Neural crest cell (in vitro differentiated cells): Measurements from ENCODE around the gene CNKSR2. TPM values are rescaled to one million over a fixed set of nuclear protein-coding genes. Genes with fewer than 3 reads are reported as not detected.

Experiments
- DNase-seq: peaks from one replicate; pipeline ENCODE4 v3.0.0; 2021; ENCODE audit warnings: low read depth, mixed read lengths, low spot score
- H3K27ac Mint-ChIP-seq: one replicate; pipeline ENCODE4 v1.8.0; 2021; ENCODE audit warnings: mild to moderate bottlenecking, mixed read lengths; ENCODE audit not compliant: unreplicated experiment
- H3K27me3 Mint-ChIP-seq: 2 replicates; pipeline ENCODE4 v1.8.0; 2021; ENCODE audit warnings: low read depth, mild to moderate bottlenecking, mixed read lengths
- H3K36me3 Mint-ChIP-seq: 2 replicates; pipeline ENCODE4 v1.8.0; 2021; ENCODE audit warnings: low read depth, mild to moderate bottlenecking, mixed read lengths
- H3K4me1 Mint-ChIP-seq: 2 replicates; pipeline ENCODE4 v1.8.0; 2021; ENCODE audit warnings: mixed read lengths
- H3K4me3 Mint-ChIP-seq: one replicate; pipeline ENCODE4 v1.8.0; 2021; ENCODE audit warnings: mild to moderate bottlenecking, mixed read lengths
- H3K9me3 Mint-ChIP-seq: 2 replicates; pipeline ENCODE4 v1.8.0; 2021; ENCODE audit warnings: mixed read lengths
- total RNA-seq: library from RNA; stranded (reverse); gene quantifications from 2 replicates; pipeline ENCODE4 v1.2.1, GENCODE V29; 2021
- TF ChIP-seq, protein P1 (sequence below): fragments of 200-600 bp; sonication (generic); conservative IDR thresholded peaks from 2 replicates; pipeline ENCODE4 v1.5.0; 2021; ENCODE audit warnings: antibody characterized with exemption, mild to moderate bottlenecking

The CNKSR2 gene
- total RNA-seq, 1 donor from 2014 or later, result 22.4 TPM

DNA sequence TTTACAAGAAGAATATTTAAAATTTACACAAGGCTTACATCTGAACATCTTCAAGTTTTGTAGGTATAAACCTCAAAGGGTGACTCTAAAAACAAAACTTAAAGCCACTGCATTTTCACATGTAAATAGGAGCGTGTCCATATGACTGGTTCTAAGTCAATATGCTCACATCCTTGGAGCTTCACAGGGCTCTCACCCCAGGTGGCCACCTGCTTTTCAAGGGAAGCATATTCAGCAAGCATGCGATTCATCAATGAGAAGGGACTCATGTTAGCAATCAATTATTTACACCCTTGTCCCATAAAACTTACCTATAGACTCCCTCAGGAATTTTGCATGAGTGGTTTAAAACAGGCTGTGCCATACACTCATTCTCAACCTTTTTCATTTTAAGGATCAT lies 301.7 kb downstream of the CNKSR2 start:
- Mint-ChIP-seq H3K4me3 (no peak overlapping the region), H3K27me3 (no peaks in the 10 kb centered on the region), H3K9me3 (peaks cover 2% of the 10 kb centered on the region), H3K4me1 (no peaks in the 10 kb centered on the region), H3K36me3 (no peaks in the 10 kb centered on the region), H3K27ac (no peak overlapping the region)
- TF ChIP-seq, protein P1, sequence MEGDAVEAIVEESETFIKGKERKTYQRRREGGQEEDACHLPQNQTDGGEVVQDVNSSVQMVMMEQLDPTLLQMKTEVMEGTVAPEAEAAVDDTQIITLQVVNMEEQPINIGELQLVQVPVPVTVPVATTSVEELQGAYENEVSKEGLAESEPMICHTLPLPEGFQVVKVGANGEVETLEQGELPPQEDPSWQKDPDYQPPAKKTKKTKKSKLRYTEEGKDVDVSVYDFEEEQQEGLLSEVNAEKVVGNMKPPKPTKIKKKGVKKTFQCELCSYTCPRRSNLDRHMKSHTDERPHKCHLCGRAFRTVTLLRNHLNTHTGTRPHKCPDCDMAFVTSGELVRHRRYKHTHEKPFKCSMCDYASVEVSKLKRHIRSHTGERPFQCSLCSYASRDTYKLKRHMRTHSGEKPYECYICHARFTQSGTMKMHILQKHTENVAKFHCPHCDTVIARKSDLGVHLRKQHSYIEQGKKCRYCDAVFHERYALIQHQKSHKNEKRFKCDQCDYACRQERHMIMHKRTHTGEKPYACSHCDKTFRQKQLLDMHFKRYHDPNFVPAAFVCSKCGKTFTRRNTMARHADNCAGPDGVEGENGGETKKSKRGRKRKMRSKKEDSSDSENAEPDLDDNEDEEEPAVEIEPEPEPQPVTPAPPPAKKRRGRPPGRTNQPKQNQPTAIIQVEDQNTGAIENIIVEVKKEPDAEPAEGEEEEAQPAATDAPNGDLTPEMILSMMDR, result no peak
- no peak for DNase-seq

DNA sequence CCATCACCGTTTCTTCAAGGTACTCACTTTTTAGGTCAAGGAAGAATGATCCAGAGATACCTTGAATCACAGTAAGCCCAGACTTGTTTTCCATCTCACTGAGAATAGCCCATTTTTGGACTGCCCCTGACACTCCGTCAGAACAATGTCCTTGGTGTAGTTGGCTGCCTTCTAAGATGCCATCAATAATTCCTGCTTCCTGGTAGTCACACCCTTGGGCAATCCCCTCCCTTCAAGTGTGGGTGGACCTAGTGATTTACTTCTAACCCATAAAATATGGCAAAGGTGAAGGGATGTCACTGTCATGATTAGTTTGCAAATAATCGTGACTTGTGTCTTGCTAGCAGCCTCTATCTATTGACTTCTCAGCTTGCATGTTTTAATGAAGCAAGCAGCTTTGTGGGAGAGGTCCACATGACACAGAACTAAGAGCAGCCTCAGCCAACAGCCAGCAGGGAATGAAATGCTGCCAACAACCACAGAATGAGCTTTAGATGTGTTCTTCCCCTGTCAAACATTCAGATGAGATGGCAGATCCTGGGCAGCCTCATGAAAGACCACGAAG lies 303.9 kb downstream of the CNKSR2 start:
- Mint-ChIP-seq H3K9me3 (peaks cover 2% of the 10 kb centered on the region), H3K27ac (no peak overlapping the region), H3K36me3 (no peaks in the 10 kb centered on the region), H3K4me3 (no peak overlapping the region), H3K4me1 (no peaks in the 10 kb centered on the region), H3K27me3 (no peaks in the 10 kb centered on the region)
- DNase-seq, result no peak
- TF ChIP-seq, protein P1, result no peak

DNA sequence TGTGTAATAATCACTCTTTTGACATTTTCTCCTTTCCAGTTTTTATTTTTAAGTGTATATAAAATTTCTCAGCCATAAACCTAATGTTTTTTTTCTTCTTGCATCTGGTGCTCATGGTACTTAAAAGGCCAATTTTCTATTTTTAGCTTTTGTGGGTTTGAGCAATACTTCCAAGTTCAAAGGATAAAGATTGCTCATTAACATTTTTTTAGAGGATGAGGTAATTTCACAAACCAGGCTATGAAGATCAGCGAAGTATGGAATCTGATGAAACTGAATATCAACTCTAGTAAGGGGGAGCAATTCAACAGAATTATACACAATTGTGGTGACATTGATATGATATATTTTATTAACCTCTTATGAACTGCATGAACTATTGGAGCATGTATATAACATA lies 309.7 kb downstream of the CNKSR2 start:
- Mint-ChIP-seq H3K27ac (no peak overlapping the region), H3K36me3 (no peaks in the 10 kb centered on the region), H3K4me1 (no peaks in the 10 kb centered on the region), H3K9me3 (peaks cover 5% of the 10 kb centered on the region), H3K27me3 (no peaks in the 10 kb centered on the region), H3K4me3 (no peak overlapping the region)
- TF ChIP-seq, protein P1, result no peak
- no peak for DNase-seq

DNA sequence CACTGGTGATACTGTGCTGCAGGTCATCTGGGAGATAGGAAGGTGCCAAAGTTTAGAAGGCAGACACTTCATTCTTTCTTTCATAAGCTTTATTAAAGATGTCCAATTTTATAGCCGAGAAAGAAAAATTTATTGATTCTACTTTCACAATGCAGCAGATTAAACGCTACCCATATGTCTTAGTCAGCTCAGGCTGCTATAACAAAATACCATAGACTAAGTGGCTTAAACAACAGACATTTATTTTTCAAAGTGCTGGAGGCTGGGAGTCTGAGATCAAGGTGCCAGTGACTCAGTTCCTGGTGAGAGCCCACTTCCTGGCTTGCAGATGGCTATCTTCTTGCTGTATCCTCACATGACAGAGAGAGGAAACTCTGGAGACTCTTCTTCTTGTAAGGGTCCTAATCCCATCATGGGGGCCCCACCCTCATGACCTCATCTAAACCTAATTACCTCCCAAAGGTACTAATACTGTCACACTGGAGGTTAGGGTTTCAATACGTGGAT lies 317.3 kb downstream of the CNKSR2 start:
- no peak for DNase-seq
- H3K4me3 Mint-ChIP-seq, result no peak overlapping the region
- no peak overlapping the region for H3K27ac Mint-ChIP-seq
- no peaks in the 10 kb centered on the region for H3K27me3 Mint-ChIP-seq
- TF ChIP-seq, protein P1, result no peak
- peaks cover 5% of the 10 kb centered on the region for H3K9me3 Mint-ChIP-seq
- H3K4me1 Mint-ChIP-seq, result no peaks in the 10 kb centered on the region
- H3K36me3 Mint-ChIP-seq, result no peaks in the 10 kb centered on the region

DNA sequence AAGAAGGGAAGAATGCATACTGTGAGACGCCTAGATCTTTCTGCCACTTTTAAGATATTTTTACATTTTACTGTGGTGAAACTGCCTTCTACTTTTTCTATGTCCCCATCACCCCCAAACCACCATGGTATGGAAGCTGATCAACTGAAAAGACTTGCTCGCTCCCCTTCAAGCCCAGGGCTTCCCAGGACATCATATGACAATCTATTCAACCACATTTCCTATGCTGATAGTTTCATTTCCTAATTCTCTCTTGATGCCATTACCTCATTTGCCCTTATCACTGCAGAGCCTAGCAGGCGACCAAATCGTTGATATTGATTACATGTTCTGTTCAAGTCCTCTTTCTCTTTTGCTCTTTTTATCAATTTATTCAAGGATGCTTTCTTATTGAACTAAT lies 324.1 kb downstream of the CNKSR2 start:
- DNase-seq, result no peak
- no peaks in the 10 kb centered on the region for H3K27me3 Mint-ChIP-seq
- no peaks in the 10 kb centered on the region for H3K36me3 Mint-ChIP-seq
- peaks cover 17% of the 10 kb centered on the region for H3K4me1 Mint-ChIP-seq
- no peak overlapping the region for H3K27ac Mint-ChIP-seq
- H3K4me3 Mint-ChIP-seq, result no peak overlapping the region
- TF ChIP-seq, protein P1, result no peak
- H3K9me3 Mint-ChIP-seq, result peaks cover 3% of the 10 kb centered on the region
